ENCODE results near the gene NMNAT2.

GRCh38 chr1:183365093-183365492 lies 53.1 kb downstream of the NMNAT2 start:
- TF ChIP-seq CTCF (IDR thresholded peaks at IDR 0.05) (no peak), EP300 (IDR thresholded peaks at IDR 0.05) (no peak)
